Measurements from ENCODE around the gene RAP2B.
"Not testable (repeated sequence)": the region's sequence is repeated elsewhere in the genome, so short reads cannot be mapped to it uniquely, and the experiment has no call there.

Gene RAP2B

GRCh38 chr3:153173758-153174516 is 11.9 kb downstream of the RAP2B start:
- H3K27ac ChIP-seq (ENCODE audit: low read length) = no peak overlapping the region
- H3K27me3 ChIP-seq (ENCODE audit: insufficient read depth, low read length) = no peaks in the 10 kb centered on the region
- no peak overlapping the region for H3K9ac ChIP-seq (ENCODE audit: low read depth, low read length)
- H3K4me3 ChIP-seq (ENCODE audit: low read length) = no peak overlapping the region
- H3K9me3 ChIP-seq (ENCODE audit: insufficient read depth, low read depth, low read length) = no peaks in the 10 kb centered on the region
- H3K36me3 ChIP-seq (ENCODE audit: insufficient read depth, low read depth, low read length) = no peaks in the 10 kb centered on the region
- H3K4me1 ChIP-seq (ENCODE audit: insufficient read depth, low read length) = no peaks in the 10 kb centered on the region

GRCh38 chr3:153176197-153176596 is 14.2 kb downstream of the RAP2B start:
- no peaks in the 10 kb centered on the region for H3K27me3 ChIP-seq (ENCODE audit: insufficient read depth, low read length)
- H3K9ac ChIP-seq (ENCODE audit: low read depth, low read length) = no peak overlapping the region
- H3K36me3 ChIP-seq (ENCODE audit: insufficient read depth, low read depth, low read length) = no peaks in the 10 kb centered on the region
- H3K9me3 ChIP-seq (ENCODE audit: insufficient read depth, low read depth, low read length) = no peaks in the 10 kb centered on the region
- H3K4me3 ChIP-seq (ENCODE audit: low read length) = no peak overlapping the region
- H3K4me1 ChIP-seq (ENCODE audit: insufficient read depth, low read length) = no peaks in the 10 kb centered on the region
- H3K27ac ChIP-seq (ENCODE audit: low read length) = no peak overlapping the region

GRCh38 chr3:153180860-153181372 is 18.9 kb downstream of the RAP2B start:
- Histone ChIP-seq H3K9me3 (ENCODE audit: insufficient read depth, low read depth, low read length) (no peaks in the 10 kb centered on the region), H3K4me1 (ENCODE audit: insufficient read depth, low read length) (no peaks in the 10 kb centered on the region), H3K4me3 (ENCODE audit: low read length) (no peak overlapping the region), H3K27ac (ENCODE audit: low read length) (no peak overlapping the region), H3K9ac (ENCODE audit: low read depth, low read length) (no peak overlapping the region), H3K36me3 (ENCODE audit: insufficient read depth, low read depth, low read length) (no peaks in the 10 kb centered on the region), H3K27me3 (ENCODE audit: insufficient read depth, low read length) (no peaks in the 10 kb centered on the region)

GRCh38 chr3:153182501-153183293 is 20.7 kb downstream of the RAP2B start:
- Histone ChIP-seq H3K9me3 (ENCODE audit: insufficient read depth, low read depth, low read length) (no peaks in the 10 kb centered on the region), H3K36me3 (ENCODE audit: insufficient read depth, low read depth, low read length) (no peaks in the 10 kb centered on the region), H3K27ac (ENCODE audit: low read length) (no peak overlapping the region), H3K9ac (ENCODE audit: low read depth, low read length) (no peak overlapping the region), H3K27me3 (ENCODE audit: insufficient read depth, low read length) (no peaks in the 10 kb centered on the region), H3K4me1 (ENCODE audit: insufficient read depth, low read length) (0 out of 2 replicates have a peak, but pooled peaks cover 2% of the 10 kb centered on the region), H3K4me3 (ENCODE audit: low read length) (no peak overlapping the region)

GRCh38 chr3:153190923-153191322 is 28.9 kb downstream of the RAP2B start:
- no peaks in the 10 kb centered on the region for H3K9me3 ChIP-seq (ENCODE audit: insufficient read depth, low read depth, low read length)
- H3K4me1 ChIP-seq (ENCODE audit: insufficient read depth, low read length) = 0 out of 2 replicates have a peak, but pooled peaks cover 2% of the 10 kb centered on the region
- no peak overlapping the region for H3K27ac ChIP-seq (ENCODE audit: low read length)
- H3K36me3 ChIP-seq (ENCODE audit: insufficient read depth, low read depth, low read length) = no peaks in the 10 kb centered on the region
- no peaks in the 10 kb centered on the region for H3K27me3 ChIP-seq (ENCODE audit: insufficient read depth, low read length)
- no peak overlapping the region for H3K9ac ChIP-seq (ENCODE audit: low read depth, low read length)
- no peak overlapping the region for H3K4me3 ChIP-seq (ENCODE audit: low read length)

- H3K4me1 ChIP-seq (ENCODE audit: insufficient read depth, low read length) = 0 out of 2 replicates have a peak, but pooled peaks cover 2% of the 10 kb centered on the region
- no peak overlapping the region for H3K27ac ChIP-seq (ENCODE audit: low read length)
These were observed 30.3 kb downstream of the RAP2B start for GRCh38 chr3:153192327-153192726.

GRCh38 chr3:153193786-153194476 is 31.9 kb downstream of the RAP2B start:
- not testable (repeated sequence) for H3K9ac ChIP-seq (ENCODE audit: low read depth, low read length); H3K4me3 ChIP-seq (ENCODE audit: low read length); H3K4me1 ChIP-seq (ENCODE audit: insufficient read depth, low read length); H3K36me3 ChIP-seq (ENCODE audit: insufficient read depth, low read depth, low read length); H3K9me3 ChIP-seq (ENCODE audit: insufficient read depth, low read depth, low read length); H3K27me3 ChIP-seq (ENCODE audit: insufficient read depth, low read length); H3K27ac ChIP-seq (ENCODE audit: low read length)

More at GRCh38 chr3:153192327-153192726, 30.3 kb downstream of the RAP2B start:
- no peak overlapping the region for H3K4me3 ChIP-seq (ENCODE audit: low read length)
- H3K36me3 ChIP-seq (ENCODE audit: insufficient read depth, low read depth, low read length) = no peaks in the 10 kb centered on the region
- H3K9me3 ChIP-seq (ENCODE audit: insufficient read depth, low read depth, low read length) = no peaks in the 10 kb centered on the region
- H3K9ac ChIP-seq (ENCODE audit: low read depth, low read length) = no peak overlapping the region
- no peaks in the 10 kb centered on the region for H3K27me3 ChIP-seq (ENCODE audit: insufficient read depth, low read length)

GRCh38 chr3:153195349-153195879 is 33.4 kb downstream of the RAP2B start:
- Histone ChIP-seq H3K36me3 (ENCODE audit: insufficient read depth, low read depth, low read length) (no peaks in the 10 kb centered on the region), H3K27ac (ENCODE audit: low read length) (no peak overlapping the region), H3K4me3 (ENCODE audit: low read length) (no peak overlapping the region), H3K27me3 (ENCODE audit: insufficient read depth, low read length) (no peaks in the 10 kb centered on the region), H3K9me3 (ENCODE audit: insufficient read depth, low read depth, low read length) (no peaks in the 10 kb centered on the region), H3K4me1 (ENCODE audit: insufficient read depth, low read length) (no peaks in the 10 kb centered on the region), H3K9ac (ENCODE audit: low read depth, low read length) (no peak overlapping the region)

GRCh38 chr3:153209596-153209995 is 47.6 kb downstream of the RAP2B start:
- H3K36me3 ChIP-seq (ENCODE audit: insufficient read depth, low read depth, low read length) = no peaks in the 10 kb centered on the region
- H3K4me1 ChIP-seq (ENCODE audit: insufficient read depth, low read length) = peaks cover 32% of the 10 kb centered on the region
- no peaks in the 10 kb centered on the region for H3K27me3 ChIP-seq (ENCODE audit: insufficient read depth, low read length)
- 0 out of 2 replicates have a peak overlapping the region, but pooled peaks have one; percentile 26 for H3K9ac ChIP-seq (ENCODE audit: low read depth, low read length)
- no peak overlapping the region for H3K27ac ChIP-seq (ENCODE audit: low read length)
- no peaks in the 10 kb centered on the region for H3K9me3 ChIP-seq (ENCODE audit: insufficient read depth, low read depth, low read length)
- H3K4me3 ChIP-seq (ENCODE audit: low read length) = peak overlapping the region; percentile 40

- Histone ChIP-seq H3K4me1 (ENCODE audit: insufficient read depth, low read length) (peaks cover 32% of the 10 kb centered on the region), H3K27me3 (ENCODE audit: insufficient read depth, low read length) (no peaks in the 10 kb centered on the region), H3K4me3 (ENCODE audit: low read length) (peak overlapping the region; percentile 40), H3K9me3 (ENCODE audit: insufficient read depth, low read depth, low read length) (no peaks in the 10 kb centered on the region), H3K9ac (ENCODE audit: low read depth, low read length) (0 out of 2 replicates have a peak overlapping the region, but pooled peaks have one; percentile 26), H3K27ac (ENCODE audit: low read length) (no peak overlapping the region), H3K36me3 (ENCODE audit: insufficient read depth, low read depth, low read length) (no peaks in the 10 kb centered on the region)
These were observed 48.1 kb downstream of the RAP2B start for GRCh38 chr3:153210146-153210545.

- Histone ChIP-seq H3K9me3 (ENCODE audit: insufficient read depth, low read depth, low read length) (no peaks in the 10 kb centered on the region), H3K9ac (ENCODE audit: low read depth, low read length) (no peak overlapping the region), H3K27me3 (ENCODE audit: insufficient read depth, low read length) (no peaks in the 10 kb centered on the region), H3K4me1 (ENCODE audit: insufficient read depth, low read length) (peaks cover 32% of the 10 kb centered on the region), H3K4me3 (ENCODE audit: low read length) (no peak overlapping the region), H3K27ac (ENCODE audit: low read length) (no peak overlapping the region), H3K36me3 (ENCODE audit: insufficient read depth, low read depth, low read length) (no peaks in the 10 kb centered on the region)
These were observed 48.6 kb downstream of the RAP2B start for GRCh38 chr3:153210660-153211059.

All from iPS-20b (cell line).